ENCODE measurements around the gene GCK. TPM values are rescaled to one million over a fixed set of nuclear protein-coding genes. Genes with fewer than 3 reads are reported as not detected.

Gene GCK
- total and polyA plus RNA-seq, 2 donors (not counting 3 experiments of a cell fraction or from before 2014, with no cell fraction given): 0.17 to 0.51 TPM

DNA sequence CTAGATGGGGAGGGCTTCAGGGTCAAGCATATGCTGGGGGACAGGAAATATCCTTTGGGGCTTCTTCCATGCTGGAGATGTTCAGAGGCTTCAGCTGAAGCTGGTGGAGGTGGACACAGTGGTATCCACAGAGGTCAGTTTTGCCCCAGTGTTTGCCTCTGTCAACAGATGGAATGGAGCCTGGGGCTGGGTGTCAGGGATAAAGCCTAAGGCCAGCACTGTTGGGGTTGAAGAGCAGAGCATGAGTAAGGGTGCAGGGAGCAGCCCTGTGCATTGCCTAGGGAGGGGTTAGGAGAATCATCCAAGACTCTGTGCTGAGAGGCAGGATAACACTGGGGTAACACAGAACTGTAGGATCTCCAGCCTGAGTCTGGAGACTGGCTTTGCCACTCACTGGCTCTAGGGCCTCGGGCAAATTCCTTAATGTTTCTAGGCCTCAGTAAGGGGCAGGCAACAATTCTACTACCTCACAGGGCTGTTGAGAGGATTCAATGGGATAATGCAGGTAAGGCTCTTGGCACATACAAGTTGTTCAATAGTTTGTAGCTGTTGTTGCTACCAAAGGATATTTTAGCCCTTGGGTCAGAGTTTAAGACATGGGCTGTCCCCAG lies 26.3 kb downstream of the GCK start:
- POLR2A ChIA-PET: no interaction called here
- dilution Hi-C loops (cut with MboI; ENCODE audit: extremely low pct_ligation_motif_present, low sequenced_read_pairs) (no loop called here), intact Hi-C loops (cut with micrococcal nuclease) (no loop called here)
- no peak overlapping the region for H3K4me2 ChIP-seq (ENCODE audit: insufficient read depth, low read length)
- H3K9me3 ChIP-seq (replicated peaks; ENCODE audit: control insufficient read depth, insufficient read depth, low read length): no peaks in the 10 kb centered on the region
- no TSS peak for BruUV-seq (replicated peaks)
- H3K27me3 ChIP-seq (ENCODE audit: control insufficient read depth in 2 of 2, insufficient read depth in 2 of 2, low read length in 2 of 2): peaks cover 19 to 33% of the 10 kb centered on the region in 2 experiments
- DNase-seq (ENCODE audit: low read depth, low spot score): no peak
- no peaks in the 10 kb centered on the region for H3K36me3 ChIP-seq (ENCODE audit: control insufficient read depth in 2 of 2, extremely low read depth in 1 of 2, insufficient read depth in 2 of 2, low read length in 2 of 2)
- no peak overlapping the region for H3K4me3 ChIP-seq (replicated peaks in 1 of 3; ENCODE audit: insufficient read depth in 1 of 3, low read depth in 1 of 3, low read length in 3 of 3)
- TF ChIP-seq MAX (IDR thresholded peaks at IDR 0.05; ENCODE audit: insufficient read depth, insufficient read length) (no peak), CTCF (IDR thresholded peaks at IDR 0.05; ENCODE audit: extremely low read depth in 1 of 2, insufficient read depth in 1 of 2, low read depth in 1 of 2, low read length in 2 of 2) (no peak), MYC (IDR thresholded peaks at IDR 0.05; ENCODE audit: low read depth, low read length) (no peak), EZH2 (IDR thresholded peaks at IDR 0.05; ENCODE audit: borderline replicate concordance, low read depth, low read length, severe bottlenecking) (no peak), POLR2AphosphoS5 (IDR thresholded peaks at IDR 0.05; ENCODE audit: insufficient read depth, low read depth, low read length) (no peak), JUN (IDR thresholded peaks at IDR 0.05; ENCODE audit: borderline replicate concordance, insufficient read depth, insufficient read length, low read depth) (no peak), GATA2 (IDR thresholded peaks at IDR 0.05; ENCODE audit: insufficient read depth, insufficient read length, low read depth, low read length) (no peak), FOS (IDR thresholded peaks at IDR 0.05; ENCODE audit: borderline replicate concordance, insufficient read depth, low read length) (no peak), POLR2A (IDR thresholded peaks at IDR 0.05; ENCODE audit: low read depth, low read length) (no peak)
- H2AFZ ChIP-seq (ENCODE audit: low read depth, low read length): no peak overlapping the region
- no peaks in the 10 kb centered on the region for H3K4me1 ChIP-seq (ENCODE audit: control insufficient read depth, extremely low read depth, insufficient read depth, low read length)
- H3K9me1 ChIP-seq (replicated peaks; ENCODE audit: control insufficient read depth, extremely low read depth, insufficient read depth, low read length): no peaks in the 10 kb centered on the region
- H3K79me2 ChIP-seq (ENCODE audit: control insufficient read depth, insufficient read depth, low read length): no peaks in the 10 kb centered on the region
- CTCF ChIA-PET: interaction anchor here (0.9 kb wide), 1 partner anchor 12 kb away, joined by 5 read pairs; no protein-coding TSS in a partner anchor
- no peak for FAIRE-seq
- H3K27ac ChIP-seq (ENCODE audit: insufficient read depth, low read depth, low read length): no peak overlapping the region
- H4K20me1 ChIP-seq (replicated peaks; ENCODE audit: control insufficient read depth, extremely low read depth, insufficient read depth, low read length): no peaks in the 10 kb centered on the region
- H3K9ac ChIP-seq (replicated peaks; ENCODE audit: extremely low read depth, insufficient read depth, low read length): no peak overlapping the region
